ENCODE measurements around the gene SFXN3.

DNA sequence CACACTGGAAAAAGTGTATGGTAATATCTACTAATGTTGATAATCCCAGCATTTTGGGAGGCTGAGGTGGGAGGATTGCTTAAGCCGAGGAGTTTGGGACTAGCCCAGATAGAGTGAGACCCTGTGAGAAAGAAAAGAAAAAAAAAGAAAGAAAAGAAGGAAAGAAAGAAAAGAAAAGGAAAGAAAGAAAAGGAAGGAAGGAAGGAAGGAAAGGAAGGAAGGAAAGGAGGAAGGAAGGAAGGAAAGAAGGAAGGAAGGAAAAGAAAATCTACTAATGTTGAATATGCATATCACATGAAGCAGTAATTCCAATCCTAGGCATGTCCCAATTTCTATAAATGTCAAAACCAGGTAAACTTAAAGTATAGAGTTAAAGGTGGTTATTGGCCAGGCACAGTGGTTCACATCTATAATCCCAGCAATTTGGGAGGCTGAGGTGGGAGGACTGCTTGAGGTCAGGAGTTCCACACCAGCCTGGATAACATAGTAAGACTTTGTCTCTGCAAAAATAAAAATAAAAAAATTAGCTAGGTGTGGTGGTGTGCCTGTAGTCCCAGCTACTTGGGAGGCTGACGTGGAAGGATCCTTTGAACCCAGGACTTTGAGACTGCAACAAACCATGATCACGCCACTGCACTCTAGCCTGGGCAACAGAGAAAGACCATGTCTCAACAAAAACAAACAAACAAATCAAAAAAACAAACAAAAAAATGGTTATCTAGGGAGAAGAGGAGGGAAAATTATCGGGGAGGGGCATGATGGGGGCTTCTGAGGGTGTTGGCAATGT, 25.5 kb downstream of the SFXN3 start:
- TF ChIP-seq, protein P1, sequence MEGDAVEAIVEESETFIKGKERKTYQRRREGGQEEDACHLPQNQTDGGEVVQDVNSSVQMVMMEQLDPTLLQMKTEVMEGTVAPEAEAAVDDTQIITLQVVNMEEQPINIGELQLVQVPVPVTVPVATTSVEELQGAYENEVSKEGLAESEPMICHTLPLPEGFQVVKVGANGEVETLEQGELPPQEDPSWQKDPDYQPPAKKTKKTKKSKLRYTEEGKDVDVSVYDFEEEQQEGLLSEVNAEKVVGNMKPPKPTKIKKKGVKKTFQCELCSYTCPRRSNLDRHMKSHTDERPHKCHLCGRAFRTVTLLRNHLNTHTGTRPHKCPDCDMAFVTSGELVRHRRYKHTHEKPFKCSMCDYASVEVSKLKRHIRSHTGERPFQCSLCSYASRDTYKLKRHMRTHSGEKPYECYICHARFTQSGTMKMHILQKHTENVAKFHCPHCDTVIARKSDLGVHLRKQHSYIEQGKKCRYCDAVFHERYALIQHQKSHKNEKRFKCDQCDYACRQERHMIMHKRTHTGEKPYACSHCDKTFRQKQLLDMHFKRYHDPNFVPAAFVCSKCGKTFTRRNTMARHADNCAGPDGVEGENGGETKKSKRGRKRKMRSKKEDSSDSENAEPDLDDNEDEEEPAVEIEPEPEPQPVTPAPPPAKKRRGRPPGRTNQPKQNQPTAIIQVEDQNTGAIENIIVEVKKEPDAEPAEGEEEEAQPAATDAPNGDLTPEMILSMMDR (IDR thresholded peaks at IDR 0.05; ENCODE audit: low read depth, low read length, poor library complexity, severe bottlenecking): no peak
- TF ChIP-seq EZH2phosphoT487 (IDR thresholded peaks at IDR 0.05; ENCODE audit: borderline replicate concordance, low read length): no peak

Measured in DOHH2 (cell line).